ENCODE results near the gene STX7.

DNA sequence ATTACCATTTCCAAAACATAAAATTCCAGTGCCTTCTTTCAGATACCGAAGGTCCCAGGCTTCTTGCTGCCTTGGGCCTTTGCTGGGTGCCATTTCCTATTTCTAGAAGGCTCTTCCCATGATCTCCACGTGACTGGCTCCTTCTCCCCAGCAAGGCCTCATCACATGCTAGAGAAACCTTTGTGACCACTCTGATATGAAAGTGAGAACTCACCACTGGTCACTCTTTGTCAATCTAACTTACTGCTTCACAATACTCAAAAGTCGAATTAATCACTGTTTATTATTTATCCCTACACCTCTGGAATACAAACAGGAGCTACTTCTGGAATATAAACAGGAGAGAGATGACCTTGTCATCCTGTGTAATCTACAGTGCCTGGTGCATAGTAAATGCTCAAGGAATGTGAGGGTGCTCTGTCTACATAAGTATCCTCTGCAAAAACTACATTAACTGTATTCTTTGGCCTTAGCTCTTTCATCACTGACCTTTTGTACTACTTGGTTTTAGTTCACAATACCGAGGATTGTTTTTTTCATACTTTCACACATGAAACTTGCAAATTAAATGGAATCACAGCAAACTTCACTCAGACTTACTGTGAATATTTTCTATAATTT is 1.6 kb downstream of the STX7 start:
- TF ChIP-seq, protein P1, sequence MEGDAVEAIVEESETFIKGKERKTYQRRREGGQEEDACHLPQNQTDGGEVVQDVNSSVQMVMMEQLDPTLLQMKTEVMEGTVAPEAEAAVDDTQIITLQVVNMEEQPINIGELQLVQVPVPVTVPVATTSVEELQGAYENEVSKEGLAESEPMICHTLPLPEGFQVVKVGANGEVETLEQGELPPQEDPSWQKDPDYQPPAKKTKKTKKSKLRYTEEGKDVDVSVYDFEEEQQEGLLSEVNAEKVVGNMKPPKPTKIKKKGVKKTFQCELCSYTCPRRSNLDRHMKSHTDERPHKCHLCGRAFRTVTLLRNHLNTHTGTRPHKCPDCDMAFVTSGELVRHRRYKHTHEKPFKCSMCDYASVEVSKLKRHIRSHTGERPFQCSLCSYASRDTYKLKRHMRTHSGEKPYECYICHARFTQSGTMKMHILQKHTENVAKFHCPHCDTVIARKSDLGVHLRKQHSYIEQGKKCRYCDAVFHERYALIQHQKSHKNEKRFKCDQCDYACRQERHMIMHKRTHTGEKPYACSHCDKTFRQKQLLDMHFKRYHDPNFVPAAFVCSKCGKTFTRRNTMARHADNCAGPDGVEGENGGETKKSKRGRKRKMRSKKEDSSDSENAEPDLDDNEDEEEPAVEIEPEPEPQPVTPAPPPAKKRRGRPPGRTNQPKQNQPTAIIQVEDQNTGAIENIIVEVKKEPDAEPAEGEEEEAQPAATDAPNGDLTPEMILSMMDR (IDR thresholded peaks at IDR 0.05; ENCODE audit: low read length): no peak
- no peak for TF ChIP-seq EZH2 (IDR thresholded peaks at IDR 0.05; ENCODE audit: borderline replicate concordance, low read length)

Data from OCI-LY1 (cell line).